Upper lobe of left lung (tissue), 6 donors: ENCODE results near the gene INPPL1. TPM values are rescaled to one million over a fixed set of nuclear protein-coding genes. Genes with fewer than 3 reads are reported as not detected.

Experiments used
- ATAC-seq, 2 donors: fragments of 200-7000 bp; cut with Tn5 transposase; one replicate each; pipeline ENCODE4 v1.9.1; 2022; ENCODE audit warnings: mild to moderate bottlenecking in 2 of 2, moderate library complexity in 2 of 2; ENCODE audit not compliant: low FRiP score in 2 of 2
- DNase-seq, 2 donors: peaks; one replicate each; pipeline ENCODE4 v3.0.0-alpha.2; 2019 to 2020
- H3K27ac ChIP-seq, 4 donors: fragments of 200-600 bp; sonication (generic); one replicate each; pipeline ENCODE4 v1.5.1; 2016 to 2019
- H3K27me3 ChIP-seq, 4 donors: fragments of 200-600 bp; sonication (generic); one replicate each; pipeline ENCODE4 v1.5.1; 2017 to 2019
- H3K36me3 ChIP-seq, 4 donors: fragments of 200-600 bp; sonication (generic); one replicate each; pipeline ENCODE4 v1.5.1; 2016 to 2019
- H3K4me1 ChIP-seq, 4 donors: fragments of 200-600 bp; sonication (generic); one replicate each; pipeline ENCODE4 v1.5.1; 2018 to 2019
- H3K4me3 ChIP-seq, 4 donors: fragments of 200-600 bp; sonication (generic); one replicate each; pipeline ENCODE4 v1.5.1; 2017 to 2019; ENCODE audit warnings: mild to moderate bottlenecking in 2 of 4, moderate library complexity in 1 of 4
- H3K9me3 ChIP-seq, 4 donors: fragments of 200-600 bp; sonication (generic); one replicate each; pipeline ENCODE4 v1.5.1; 2018 to 2019
- CTCF ChIP-seq, 6 experiments: fragments of 450-650 bp in 4 of 6; fragments of 200-600 bp in 2 of 6; sonication (generic) in 2 of 6; IDR thresholded peaks; one replicate each; pipeline ENCODE4 v1.5.1; 2016 to 2019; ENCODE audit warnings: antibody characterized with exemption in 6 of 6
- EP300 ChIP-seq, 4 donors: sonication (generic); formaldehyde crosslinking; IDR thresholded peaks; one replicate each; pipeline ENCODE4 v1.5.1; 2017; ENCODE audit warnings: antibody characterized with exemption in 4 of 4, control low read depth in 2 of 4
- POLR2A ChIP-seq, 4 donors: fragments of 450-650 bp; IDR thresholded peaks; one replicate each; pipeline ENCODE4 v1.5.1; 2016 to 2017; ENCODE audit warnings: antibody characterized with exemption in 4 of 4, mild to moderate bottlenecking in 2 of 4
- POLR2AphosphoS5 ChIP-seq, 2 donors: sonication (generic); formaldehyde crosslinking; IDR thresholded peaks; one replicate each; pipeline ENCODE4 v1.5.1; 2017; ENCODE audit warnings: antibody characterized with exemption in 2 of 2
- WGBS, 2 donors: methylation state at CpG; one replicate each; pipeline ENCODE4 v1.1.5; 2017 to 2018; 5-methylcytosine and 5-hydroxymethylcytosine counted together
- total RNA-seq, 6 donors: library from RNA; depleted of rRNA in 4 of 6; stranded (reverse); fragments of >200 nt in 4 of 6; gene quantifications; one replicate each; pipeline versions ENCODE4 v1.1.0 to v1.2.1, GENCODE V29; 2016 to 2021
- donor health status: DM: no; HTN: no; CAD: no; lungs with moderate emphysema.
- donor health status: DM: no; HTN: yes; CAD: no; lungs with severe emphysema.

The INPPL1 gene
- total RNA-seq, 6 donors from 2014 or later = 84.0 to 383 (median 180) TPM

- Histone ChIP-seq H3K36me3 (no peaks in the 10 kb centered on the region), H3K4me3 (no peak overlapping the region), H3K27ac (no peak overlapping the region), H3K4me1 (peaks cover 14 to 26% (median 16%) of the 10 kb centered on the region in 4 donors), H3K9me3 (no peaks in the 10 kb centered on the region), H3K27me3 (peaks cover 0 to 57% (median 30%) of the 10 kb centered on the region in 4 donors)
- WGBS, 2 donors = 13 to 16% methylated on average over 15 to 19 of the region's 19 CpGs
- no peak for TF ChIP-seq EP300 (IDR thresholded peaks at IDR 0.05)
- no peak for TF ChIP-seq POLR2AphosphoS5 (IDR thresholded peaks at IDR 0.05)
- TF ChIP-seq POLR2A (IDR thresholded peaks at IDR 0.05) = no peak
- no peak for TF ChIP-seq CTCF (IDR thresholded peaks at IDR 0.05)
- ATAC-seq (no peak), DNase-seq (peak in 1 of 2 donors; percentile 15)
These were observed 20.8 kb downstream of the INPPL1 start for GRCh38 chr11:72245263-72245816.

GRCh38 chr11:72247584-72247983 is 23.0 kb downstream of the INPPL1 start:
- H3K4me1 ChIP-seq = peaks cover 8 to 13% (median 8%) of the 10 kb centered on the region in 4 donors
- DNase-seq = no peak
- H3K36me3 ChIP-seq = no peaks in the 10 kb centered on the region
- H3K9me3 ChIP-seq = no peaks in the 10 kb centered on the region
- no peak for TF ChIP-seq CTCF (IDR thresholded peaks at IDR 0.05)
- TF ChIP-seq EP300 (IDR thresholded peaks at IDR 0.05) = no peak
- no peak overlapping the region for H3K4me3 ChIP-seq
- ATAC-seq = no peak
- WGBS, 2 donors = 9 to 30% methylated on average over 2 of the region's 2 CpGs
- H3K27ac ChIP-seq = no peak overlapping the region
- peaks cover 0 to 38% (median 25%) of the 10 kb centered on the region in 4 donors for H3K27me3 ChIP-seq

- ATAC-seq (no peak), DNase-seq (no peak)
- Histone ChIP-seq H3K27ac (no peak overlapping the region), H3K27me3 (peaks cover 0 to 15% (median 7%) of the 10 kb centered on the region in 4 donors), H3K4me3 (no peak overlapping the region), H3K9me3 (no peaks in the 10 kb centered on the region), H3K36me3 (no peaks in the 10 kb centered on the region), H3K4me1 (no peaks in the 10 kb centered on the region)
- WGBS, 2 donors = 77 to 90% methylated on average over 4 to 5 of the region's 5 CpGs
- TF ChIP-seq POLR2AphosphoS5 (IDR thresholded peaks at IDR 0.05) = no peak
- TF ChIP-seq POLR2A (IDR thresholded peaks at IDR 0.05) = no peak
- TF ChIP-seq CTCF (IDR thresholded peaks at IDR 0.05) = no peak
- TF ChIP-seq EP300 (IDR thresholded peaks at IDR 0.05) = no peak
These were observed 25.4 kb downstream of the INPPL1 start for GRCh38 chr11:72249961-72250360.

- TF ChIP-seq CTCF (IDR thresholded peaks at IDR 0.05) (no peak), POLR2A (IDR thresholded peaks at IDR 0.05) (no peak), EP300 (IDR thresholded peaks at IDR 0.05) (no peak), POLR2AphosphoS5 (IDR thresholded peaks at IDR 0.05) (no peak)
- Histone ChIP-seq H3K4me3 (no peak overlapping the region), H3K36me3 (no peaks in the 10 kb centered on the region), H3K27me3 (peaks cover 0 to 8% (median 7%) of the 10 kb centered on the region in 4 donors), H3K27ac (no peak overlapping the region), H3K9me3 (no peaks in the 10 kb centered on the region), H3K4me1 (no peaks in the 10 kb centered on the region)
- 81 to 87% methylated on average over 4 to 24 of the region's 24 CpGs for WGBS, 2 donors
- peak in 1 of 2 donors; percentile 64 for DNase-seq
- ATAC-seq = peak; percentile 11 to 41
These were observed 26.3 kb downstream of the INPPL1 start for GRCh38 chr11:72250661-72251464.
